Stimulated activated CD4-positive, alpha-beta T cell treated with anti-CD3 and anti-CD28 coated beads, Interleukin-1b, Interleukin-23, amount 100 ng/mL, for 4 hours (primary cell): Measurements from ENCODE around the gene FAM76A.
"Not testable (repeated sequence)": the region's sequence is repeated elsewhere in the genome, so short reads cannot be mapped to it uniquely, and the experiment has no call there.

ENCODE experiments used
- DNase-seq, 2 donors: peaks; one replicate each; pipeline ENCODE4 v3.0.0-alpha.2; 2020; ENCODE audit warnings: low read depth in 2 of 2

Gene FAM76A

GRCh38 chr1:27778056-27778455, 52.3 kb downstream of the FAM76A start:
- no peak for DNase-seq

DNA sequence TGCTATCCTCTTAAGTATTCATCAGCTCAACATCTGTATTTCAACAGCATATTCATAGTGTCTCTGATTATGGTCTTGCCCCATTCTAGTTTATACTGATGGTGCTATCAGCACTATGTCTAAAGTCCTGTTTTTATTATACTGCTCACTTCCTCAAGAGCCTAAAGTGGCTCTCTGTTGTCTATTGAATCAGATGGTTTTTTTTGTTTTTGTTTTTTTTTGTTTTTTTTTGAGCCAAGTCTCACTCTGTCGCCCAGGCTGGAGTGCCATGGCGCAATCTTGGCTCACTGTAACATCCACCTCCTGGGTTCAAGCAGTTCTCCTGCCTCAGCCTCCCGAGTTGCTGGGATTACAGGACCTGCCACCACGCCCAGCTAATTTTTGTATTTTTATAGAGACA, 53.4 kb downstream of the FAM76A start:
- DNase-seq = no peak

DNA sequence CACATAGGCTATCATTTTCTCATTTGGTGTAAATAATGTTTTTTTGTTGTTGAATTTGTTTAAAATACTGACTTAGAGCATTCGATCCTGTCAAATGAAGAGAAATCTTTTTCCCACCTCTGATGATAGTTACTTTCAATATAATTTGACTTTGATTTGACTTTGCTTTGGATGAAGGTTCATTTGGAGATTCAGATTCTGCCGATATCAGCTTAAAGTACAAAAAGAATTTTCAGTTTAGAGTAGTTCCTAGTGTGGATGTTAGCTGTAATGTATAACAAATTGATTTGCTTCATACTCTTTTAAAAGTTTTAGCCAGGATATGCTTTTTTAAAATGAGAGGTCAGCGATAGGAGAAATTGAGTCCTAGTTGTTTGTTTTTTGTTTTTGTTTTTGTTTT, 57.2 kb downstream of the FAM76A start:
- DNase-seq = no peak

DNA sequence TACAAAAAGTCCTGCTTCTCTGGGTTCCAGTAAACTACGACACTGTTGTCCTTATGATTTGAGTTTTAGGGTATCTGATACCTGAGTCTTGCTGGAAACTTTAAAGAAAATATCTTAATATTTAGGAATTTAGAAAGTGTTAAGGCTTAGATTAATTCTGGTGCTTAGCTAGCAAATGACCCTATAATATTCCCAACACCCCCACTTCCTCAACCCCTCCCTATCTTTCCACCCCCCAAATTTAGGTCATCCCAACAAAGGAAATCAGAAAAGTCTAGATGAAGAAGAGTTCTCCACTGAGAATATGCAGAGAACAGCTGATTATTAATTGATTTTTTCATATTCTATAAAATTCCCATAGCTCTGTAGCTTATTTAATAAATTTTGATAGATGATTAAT, 58.9 kb downstream of the FAM76A start:
- DNase-seq = no peak

DNA sequence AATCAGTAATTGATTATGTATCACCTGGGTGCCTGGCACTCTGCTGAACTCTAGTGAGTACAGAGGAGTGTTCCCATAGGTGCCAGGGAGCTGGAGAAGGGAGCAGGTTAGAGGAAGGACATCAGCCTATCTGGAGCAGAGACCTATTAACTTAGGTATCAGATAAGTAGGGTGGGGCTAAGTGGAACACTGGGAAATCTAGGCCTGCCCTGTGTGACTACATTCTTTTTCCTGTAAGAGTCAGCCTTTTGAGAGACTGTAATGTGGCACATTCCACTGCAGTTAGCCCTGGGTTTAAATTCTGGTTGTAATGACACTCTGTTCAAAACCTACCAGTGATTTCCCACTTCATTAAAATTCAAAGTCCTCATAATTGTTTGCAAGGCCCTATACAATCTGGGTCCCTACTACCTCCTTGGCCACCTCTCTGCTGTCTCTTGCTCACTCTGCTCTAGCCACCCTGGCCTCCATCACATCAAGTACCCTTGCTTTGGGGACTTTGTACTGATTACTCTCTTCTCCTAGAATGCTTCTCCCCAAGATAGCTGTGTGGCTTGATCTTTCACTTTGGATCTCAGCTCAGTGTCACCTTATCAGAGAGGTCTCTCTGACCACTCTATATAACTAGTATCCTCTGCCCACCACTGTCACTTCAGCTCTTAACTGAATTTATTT, 60.2 kb downstream of the FAM76A start:
- no peak for DNase-seq

DNA sequence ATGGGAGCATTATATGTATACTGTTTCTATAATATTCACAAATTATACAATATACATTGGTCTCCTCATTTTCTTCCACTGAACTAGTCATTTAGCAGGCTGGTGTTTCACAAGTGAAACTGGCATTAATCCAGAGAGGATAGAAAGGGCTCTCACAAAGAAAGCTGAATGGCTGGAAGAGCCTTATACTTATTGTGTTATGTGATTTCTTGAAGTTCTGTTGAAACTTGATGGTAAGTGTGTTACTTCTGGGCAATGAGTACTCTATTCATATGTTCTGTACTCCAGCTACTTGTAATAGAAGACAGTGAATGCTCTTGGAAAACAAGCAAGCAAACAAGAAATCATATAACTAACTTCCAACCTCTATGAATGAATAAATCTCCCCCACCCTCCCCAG, 62.1 kb downstream of the FAM76A start:
- no peak for DNase-seq

DNA sequence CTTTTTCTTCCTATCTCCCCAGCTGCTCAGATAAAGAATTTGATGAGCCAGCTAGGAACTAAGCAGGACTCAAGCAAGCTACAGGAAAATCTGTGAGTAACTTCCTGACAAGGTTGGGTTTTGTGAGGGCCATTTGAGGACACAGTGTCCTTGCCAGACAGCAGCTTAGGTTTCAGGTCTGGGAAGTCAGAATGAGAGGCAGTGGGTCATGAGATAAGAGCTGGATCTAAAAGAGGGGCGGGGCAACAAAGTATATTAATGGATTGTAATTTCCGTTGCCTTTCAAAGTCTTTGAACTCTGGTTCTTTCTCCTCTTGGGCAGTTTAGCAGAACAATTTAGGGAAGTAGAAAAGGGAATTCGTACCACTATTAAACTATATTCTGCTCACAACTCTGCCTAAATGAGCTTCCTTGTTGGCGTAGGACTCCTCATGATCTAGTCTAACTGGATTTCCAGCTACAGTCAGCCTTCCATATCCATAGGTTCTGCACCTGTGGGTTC, 63.8 kb downstream of the FAM76A start:
- no peak for DNase-seq

GRCh38 chr1:27790270-27790669, 64.5 kb downstream of the FAM76A start:
- DNase-seq = not testable (repeated sequence)

GRCh38 chr1:27795601-27796000, 69.8 kb downstream of the FAM76A start:
- no peak for DNase-seq

DNA sequence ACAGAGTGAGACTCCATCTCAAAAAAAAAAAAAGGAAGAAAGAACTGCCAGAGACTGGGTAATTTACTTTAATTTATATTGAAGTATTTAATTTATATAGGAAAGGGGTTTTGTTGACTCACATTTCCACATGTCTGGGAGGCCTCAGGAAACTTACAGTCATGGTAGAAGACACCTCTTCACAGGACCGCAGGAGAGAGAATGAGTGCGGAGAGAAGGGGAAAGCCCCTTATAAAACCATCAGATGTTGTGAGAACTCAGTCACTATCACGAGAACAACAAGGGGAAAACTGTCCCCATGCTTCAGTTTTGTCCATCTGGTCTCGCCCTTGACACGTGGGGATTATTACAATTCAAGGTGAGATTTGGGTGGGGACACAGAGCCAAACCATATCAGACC, 79.0 kb downstream of the FAM76A start:
- DNase-seq = no peak

- no peak for DNase-seq
Measured at GRCh38 chr1:27806758-27807157, 81.0 kb downstream of the FAM76A start.

DNA sequence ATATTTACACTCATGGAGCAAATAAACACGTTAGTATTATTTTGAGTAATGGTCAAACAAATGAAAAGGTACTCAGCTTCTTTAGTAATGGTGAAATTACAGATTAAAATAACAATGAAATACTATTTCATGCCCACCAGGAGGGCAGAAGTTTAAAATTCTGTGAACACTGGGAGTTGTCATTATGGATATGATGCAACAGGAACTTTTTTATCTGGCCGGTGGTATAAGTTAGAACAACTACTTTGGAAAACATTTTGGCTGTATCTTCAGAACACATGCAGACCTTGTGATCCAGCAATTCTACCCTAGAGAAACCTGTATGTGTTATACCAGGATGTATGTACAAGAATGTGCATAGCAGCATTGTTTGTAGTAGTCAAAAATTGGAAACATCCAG, 81.6 kb downstream of the FAM76A start:
- no peak for DNase-seq

- DNase-seq = not testable (repeated sequence)
Measured at GRCh38 chr1:27808131-27808530, 82.4 kb downstream of the FAM76A start.

DNA sequence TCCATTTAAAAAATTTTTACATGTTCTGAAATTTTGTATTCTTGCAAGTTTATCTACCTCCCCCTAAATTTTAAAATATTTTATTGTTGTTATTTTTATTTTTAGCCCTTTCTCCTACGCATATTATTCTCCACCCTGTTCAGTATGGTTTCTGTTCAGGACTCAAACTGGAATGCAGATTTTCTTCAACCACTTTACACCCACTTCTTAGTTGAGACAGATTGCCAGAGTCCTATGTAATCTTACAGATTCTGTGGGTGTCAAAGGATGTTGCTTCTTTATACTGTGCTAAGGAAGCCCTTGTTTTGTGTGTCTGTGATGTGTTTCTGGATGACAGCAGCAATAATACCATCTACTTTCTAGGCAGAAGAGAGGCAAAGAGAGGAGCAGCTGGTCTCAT, 84.1 kb downstream of the FAM76A start:
- DNase-seq = no peak

- DNase-seq = no peak
Measured at GRCh38 chr1:27811741-27812500, 86.2 kb downstream of the FAM76A start.
